HG03159 (cell line): ENCODE measurements around the gene SSH3.
"Not testable (repeated sequence)": the region's sequence is repeated elsewhere in the genome, so short reads cannot be mapped to it uniquely, and the experiment has no call there.

ENCODE experiments used
- ATAC-seq: cut with Tn5 transposase; IDR thresholded peaks from one replicate; pipeline ENCODE4 v1.9.1; 2021; ENCODE audit warnings: mild to moderate bottlenecking, moderate library complexity; ENCODE audit not compliant: unreplicated experiment

The SSH3 gene

GRCh38 chr11:67308031-67308866 is 4.9 kb downstream of the SSH3 start:
- no peak for ATAC-seq

- no peak for ATAC-seq
Measured at GRCh38 chr11:67309166-67309565, 5.8 kb downstream of the SSH3 start.

- ATAC-seq: no peak
Measured at GRCh38 chr11:67309661-67310061, 6.3 kb downstream of the SSH3 start.

GRCh38 chr11:67310246-67311050 is 7.1 kb downstream of the SSH3 start:
- ATAC-seq: no peak

- no peak for ATAC-seq
Measured at GRCh38 chr11:67311051-67311555, 7.8 kb downstream of the SSH3 start.

- no peak for ATAC-seq
Measured at GRCh38 chr11:67311556-67312082, 8.3 kb downstream of the SSH3 start.

- ATAC-seq: no peak
Measured at GRCh38 chr11:67312187-67313021, 9.1 kb downstream of the SSH3 start.

GRCh38 chr11:67313125-67313890 is 10.0 kb downstream of the SSH3 start:
- ATAC-seq: no peak

- no peak for ATAC-seq
Measured at GRCh38 chr11:67314218-67314617, 10.9 kb downstream of the SSH3 start.

- ATAC-seq: no peak
Measured at GRCh38 chr11:67315325-67315909, 12.1 kb downstream of the SSH3 start.

- ATAC-seq: no peak
Measured at GRCh38 chr11:67316882-67317204, 13.5 kb downstream of the SSH3 start.

- ATAC-seq: peak; percentile 84
Measured at GRCh38 chr11:67317205-67317887, 14.0 kb downstream of the SSH3 start.

- peak; percentile 29 for ATAC-seq
Measured at GRCh38 chr11:67317888-67318555, 14.7 kb downstream of the SSH3 start.

GRCh38 chr11:67318876-67319275 is 15.5 kb downstream of the SSH3 start:
- ATAC-seq: not testable (repeated sequence)

GRCh38 chr11:67320011-67320410 is 16.7 kb downstream of the SSH3 start:
- ATAC-seq: no peak

GRCh38 chr11:67320691-67321090 is 17.4 kb downstream of the SSH3 start:
- ATAC-seq: no peak

- no peak for ATAC-seq
Measured at GRCh38 chr11:67321313-67321871, 18.1 kb downstream of the SSH3 start.

- ATAC-seq: no peak
Measured at GRCh38 chr11:67322049-67322448, 18.7 kb downstream of the SSH3 start.
